Fibroblast of the aortic adventitia (primary cell): Measurements from ENCODE around the gene PAX5. TPM values are rescaled to one million over a fixed set of nuclear protein-coding genes. Genes with fewer than 3 reads are reported as not detected.

Experiments used
- DNase-seq: peaks from one replicate; pipeline ENCODE4 v3.0.0-alpha.2; 2010; ENCODE audit warnings: low read depth
- H3K4me3 ChIP-seq: 2 replicates; pipeline ENCODE4 v1.5.1; 2011; ENCODE audit warnings: low read depth, mild to moderate bottlenecking, control low read depth, low read length, moderate library complexity
- total RNA-seq: library from RNA; depleted of rRNA; stranded (reverse); fragments of >200 nt; gene quantifications from 2 replicates; pipeline ENCODE4 v1.2.3, GENCODE V29; 2012; ENCODE audit warnings: low replicate concordance
- TF ChIP-seq, protein P1 (sequence below): IDR thresholded peaks from 2 replicates; pipeline ENCODE4 v1.5.1; 2011; ENCODE audit warnings: mild to moderate bottlenecking, low read length, control low read depth, inconsistent platforms; ENCODE audit not compliant: insufficient read depth

Gene PAX5
- total RNA-seq, 1 donor: not detected

DNA sequence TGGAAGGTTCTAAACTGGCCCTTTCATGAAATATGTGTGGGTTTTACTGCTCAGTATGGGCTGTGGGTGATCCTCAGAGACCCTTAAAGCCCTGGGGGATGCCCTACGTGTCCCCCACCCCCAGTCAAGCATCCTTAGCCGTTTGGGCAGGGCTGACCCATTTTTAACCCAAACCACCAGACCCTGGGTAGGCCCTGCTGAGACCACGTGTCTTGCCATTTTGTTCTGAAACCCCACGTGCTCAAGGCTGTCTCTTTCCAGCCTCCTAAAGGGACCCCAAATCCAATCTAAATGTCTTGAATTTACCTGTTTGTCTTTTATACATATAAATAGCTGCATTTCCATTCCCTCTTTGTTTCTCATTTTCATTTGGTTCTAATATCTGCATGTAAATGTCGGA lies 94.9 kb downstream of the PAX5 start:
- DNase-seq: no peak
- H3K4me3 ChIP-seq: no peak overlapping the region
- TF ChIP-seq, protein P1, sequence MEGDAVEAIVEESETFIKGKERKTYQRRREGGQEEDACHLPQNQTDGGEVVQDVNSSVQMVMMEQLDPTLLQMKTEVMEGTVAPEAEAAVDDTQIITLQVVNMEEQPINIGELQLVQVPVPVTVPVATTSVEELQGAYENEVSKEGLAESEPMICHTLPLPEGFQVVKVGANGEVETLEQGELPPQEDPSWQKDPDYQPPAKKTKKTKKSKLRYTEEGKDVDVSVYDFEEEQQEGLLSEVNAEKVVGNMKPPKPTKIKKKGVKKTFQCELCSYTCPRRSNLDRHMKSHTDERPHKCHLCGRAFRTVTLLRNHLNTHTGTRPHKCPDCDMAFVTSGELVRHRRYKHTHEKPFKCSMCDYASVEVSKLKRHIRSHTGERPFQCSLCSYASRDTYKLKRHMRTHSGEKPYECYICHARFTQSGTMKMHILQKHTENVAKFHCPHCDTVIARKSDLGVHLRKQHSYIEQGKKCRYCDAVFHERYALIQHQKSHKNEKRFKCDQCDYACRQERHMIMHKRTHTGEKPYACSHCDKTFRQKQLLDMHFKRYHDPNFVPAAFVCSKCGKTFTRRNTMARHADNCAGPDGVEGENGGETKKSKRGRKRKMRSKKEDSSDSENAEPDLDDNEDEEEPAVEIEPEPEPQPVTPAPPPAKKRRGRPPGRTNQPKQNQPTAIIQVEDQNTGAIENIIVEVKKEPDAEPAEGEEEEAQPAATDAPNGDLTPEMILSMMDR: no peak

DNA sequence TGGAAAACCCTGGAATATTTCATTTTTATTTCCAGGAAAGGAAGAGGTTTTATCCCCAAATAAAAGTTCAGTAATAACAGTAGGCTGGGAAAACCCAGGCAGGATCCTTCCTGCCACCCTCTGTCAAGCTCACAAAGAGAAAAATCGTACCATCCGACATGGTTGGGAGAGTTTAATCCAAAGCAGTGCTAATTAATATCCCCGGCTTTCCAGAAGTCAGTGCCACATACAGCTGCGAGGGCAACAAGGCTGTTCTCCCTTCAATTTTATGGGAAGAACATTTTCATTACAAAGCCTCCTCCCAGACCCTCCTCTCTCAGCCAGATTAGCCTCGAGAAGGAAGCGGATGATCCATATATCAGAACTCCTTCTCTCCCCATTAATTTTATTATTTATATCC lies 95.5 kb downstream of the PAX5 start:
- no peak for DNase-seq
- TF ChIP-seq, protein P1: no peak
- no peak overlapping the region for H3K4me3 ChIP-seq

DNA sequence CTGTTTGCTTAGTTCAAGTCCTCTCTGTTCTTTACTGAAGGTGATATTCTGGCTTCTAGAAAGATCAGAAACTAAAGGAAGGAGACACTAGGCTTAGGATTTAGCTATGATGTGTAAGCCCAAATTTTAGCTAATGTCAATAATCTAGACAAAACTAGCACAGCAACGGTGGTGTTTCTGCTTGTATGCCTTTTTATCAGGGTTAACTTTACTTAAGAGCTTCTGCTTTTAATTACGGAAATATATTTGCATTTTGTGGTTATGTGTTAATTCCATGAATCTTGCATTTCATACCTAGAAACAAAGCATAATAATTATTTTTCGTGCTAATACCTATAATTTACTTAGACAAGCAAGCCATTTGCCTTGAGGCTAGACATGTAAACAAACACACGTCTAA lies 96.1 kb downstream of the PAX5 start:
- no peak for DNase-seq
- H3K4me3 ChIP-seq: no peak overlapping the region
- TF ChIP-seq, protein P1: no peak

DNA sequence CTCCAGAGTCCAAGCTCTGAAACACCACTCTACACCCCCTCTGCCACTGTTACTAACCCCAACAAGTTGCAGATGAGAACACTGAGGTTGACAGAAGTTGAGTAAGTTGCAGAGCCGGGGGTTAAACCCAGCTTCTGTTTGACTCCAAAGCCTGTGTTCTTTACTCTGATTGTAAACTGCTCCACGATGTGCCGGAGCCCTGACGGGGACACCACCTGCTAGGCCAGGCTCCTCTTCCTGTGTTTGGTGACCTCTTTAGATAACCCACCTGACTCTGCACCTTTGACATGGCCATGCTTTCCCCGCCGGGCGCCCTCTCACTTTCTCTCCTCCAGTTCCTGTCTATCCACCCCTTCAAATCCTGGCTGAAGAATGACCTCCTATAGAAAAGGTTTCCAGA lies 96.7 kb downstream of the PAX5 start:
- DNase-seq: no peak
- no peak overlapping the region for H3K4me3 ChIP-seq
- TF ChIP-seq, protein P1: no peak

DNA sequence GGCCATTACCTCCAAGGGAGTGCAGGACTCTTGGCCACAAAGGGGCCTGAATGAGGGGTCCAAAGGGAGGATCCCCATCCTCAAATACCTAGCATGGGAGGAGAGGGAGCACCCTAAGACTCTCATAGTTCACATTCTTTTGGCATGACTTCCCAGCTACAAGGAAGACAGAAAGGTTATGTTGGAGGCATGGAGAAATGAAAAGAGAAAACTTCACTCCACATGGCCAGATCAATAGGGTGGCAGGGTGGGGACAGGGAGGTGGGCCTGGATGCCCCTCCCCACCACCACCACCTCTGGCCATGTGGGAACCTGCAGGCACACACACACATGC lies 97.6 kb downstream of the PAX5 start:
- no peak overlapping the region for H3K4me3 ChIP-seq
- TF ChIP-seq, protein P1: no peak
- DNase-seq: no peak

DNA sequence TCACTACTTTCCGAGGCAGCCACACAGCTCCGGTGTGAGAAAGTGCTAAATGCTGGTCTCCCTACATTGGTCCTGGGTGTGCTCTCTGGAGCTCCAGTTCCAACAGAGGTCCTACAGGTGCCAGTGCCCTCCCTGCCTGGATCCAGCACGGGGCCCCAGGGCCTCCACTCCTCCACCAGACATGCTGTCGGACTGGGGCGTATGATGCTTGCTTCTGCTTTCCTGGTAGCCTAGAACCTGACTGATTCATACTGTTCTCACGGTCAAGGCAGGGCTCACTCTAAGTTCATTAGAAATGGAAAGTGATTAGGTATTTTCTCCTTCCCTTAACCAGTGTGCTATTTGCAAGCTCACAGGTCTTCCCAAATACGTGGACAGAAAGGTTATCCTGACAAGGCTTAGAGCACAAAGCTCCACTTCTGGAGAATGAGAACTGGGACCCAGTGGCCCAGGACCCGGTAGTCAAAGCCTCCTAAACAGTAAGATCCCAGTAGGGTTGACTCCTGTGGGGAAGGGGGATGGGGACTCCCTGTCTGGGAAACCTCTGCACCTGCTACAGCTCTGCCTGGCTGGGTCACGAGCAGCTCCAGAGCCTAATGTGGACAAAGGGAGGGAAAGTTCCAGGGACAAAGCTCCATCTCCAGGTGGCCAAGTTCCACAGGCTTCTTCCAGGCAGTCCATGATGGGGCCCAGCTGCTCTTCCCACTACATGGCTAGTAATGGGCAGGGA lies 98.1 kb downstream of the PAX5 start:
- no peak overlapping the region for H3K4me3 ChIP-seq
- no peak for DNase-seq
- TF ChIP-seq, protein P1: no peak

DNA sequence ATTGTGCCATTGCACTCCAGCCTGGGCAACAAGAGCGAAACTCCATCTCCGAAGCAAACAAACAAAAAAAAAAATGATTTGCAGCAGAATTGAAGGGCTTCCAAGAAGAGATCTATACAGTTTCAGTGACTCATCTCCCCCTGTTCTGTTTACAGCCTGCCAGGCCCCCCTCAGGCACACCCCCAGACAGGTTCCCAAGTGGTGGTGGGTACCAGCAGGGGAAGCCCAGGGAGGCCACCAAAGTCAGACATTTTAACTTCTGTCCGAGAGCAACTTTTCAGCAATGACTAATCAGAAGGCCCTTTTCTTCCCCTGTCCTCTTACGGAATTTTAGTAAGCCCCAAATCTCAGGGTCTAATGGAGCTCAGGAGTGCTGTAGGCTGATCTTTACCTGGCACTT lies 98.7 kb downstream of the PAX5 start:
- TF ChIP-seq, protein P1: no peak
- DNase-seq: no peak
- no peak overlapping the region for H3K4me3 ChIP-seq
